ENCODE measurements around the gene F13A1.

F13A1 gene

DNA sequence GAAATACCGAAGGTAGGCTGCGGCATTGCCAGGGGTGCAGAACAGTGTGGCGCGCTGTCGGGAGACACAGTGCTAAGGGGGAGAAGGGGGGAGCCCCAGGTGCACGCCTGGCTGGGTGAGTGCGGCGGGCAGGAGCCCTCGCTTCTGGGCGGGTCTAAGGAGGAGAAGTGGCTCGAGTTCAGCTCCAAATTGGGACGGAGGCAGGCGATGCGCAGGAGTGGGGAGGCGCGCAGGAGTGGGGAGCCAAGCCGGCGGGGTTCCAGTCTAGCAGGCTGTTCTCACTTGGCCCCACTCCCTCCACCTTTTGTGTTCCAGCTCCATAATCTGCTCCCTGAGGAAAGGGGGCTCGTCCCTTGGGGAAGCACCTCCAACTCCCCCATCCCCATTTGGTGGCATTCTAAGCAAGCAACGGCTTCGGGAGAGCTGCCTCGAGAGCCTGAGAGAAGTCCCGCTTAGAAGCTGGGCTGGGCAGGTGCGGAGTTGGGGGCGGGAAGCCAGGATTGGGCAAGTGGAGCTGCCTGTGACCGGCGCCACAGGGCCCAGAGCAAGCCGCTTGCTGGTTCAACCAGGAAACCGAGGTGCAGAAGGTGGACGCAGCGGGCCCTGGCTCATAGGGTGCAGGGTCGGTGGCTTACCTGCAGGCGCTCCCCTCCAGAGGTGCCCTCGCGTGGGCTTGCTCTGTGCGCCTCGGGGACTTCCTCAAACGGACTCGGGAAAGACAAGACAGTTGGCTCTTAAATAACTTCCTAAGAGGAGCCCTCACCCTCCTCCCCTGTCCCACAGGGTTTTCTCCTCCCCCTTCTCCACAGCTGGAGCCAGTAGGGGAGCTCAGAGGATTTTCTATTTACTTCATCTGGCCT, at the start of gene F13A1:
Gene F13A1, minus strand, starts transcription at position 711 of the 860 bp plus-strand sequence. CDS start 1,998 bp downstream, outside the sequence.
- no peak for DNase-seq (ENCODE audit: low read depth in 2 of 2)

DNA sequence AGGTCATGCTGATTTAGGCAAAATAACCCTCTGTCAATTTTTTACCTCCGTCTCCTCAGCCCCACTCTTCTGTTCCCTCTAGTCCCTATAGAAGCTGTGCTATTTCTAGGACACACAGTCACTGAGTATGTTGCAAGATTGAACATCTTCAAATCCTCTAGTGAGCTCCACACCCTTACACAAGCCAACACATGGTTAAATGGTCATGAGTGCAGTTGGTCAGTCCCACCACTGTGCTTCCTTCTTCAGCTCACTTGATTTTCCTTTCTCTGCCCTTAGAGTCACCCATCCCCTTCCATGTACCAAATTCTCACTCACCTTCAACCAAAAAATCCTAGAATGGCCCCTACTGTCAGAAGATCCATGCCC, 48.2 kb upstream of the F13A1 start:
- DNase-seq (ENCODE audit: low read depth in 2 of 2), result no peak

GRCh38 chr6:6368040-6368683, 47.7 kb upstream of the F13A1 start:
- no peak for DNase-seq (ENCODE audit: low read depth in 2 of 2)

GRCh38 chr6:6366803-6367202, 46.3 kb upstream of the F13A1 start:
- DNase-seq (ENCODE audit: low read depth in 2 of 2), result no peak

- DNase-seq (ENCODE audit: low read depth in 2 of 2), result no peak
Measured at GRCh38 chr6:6365242-6365641, 44.8 kb upstream of the F13A1 start.

DNA sequence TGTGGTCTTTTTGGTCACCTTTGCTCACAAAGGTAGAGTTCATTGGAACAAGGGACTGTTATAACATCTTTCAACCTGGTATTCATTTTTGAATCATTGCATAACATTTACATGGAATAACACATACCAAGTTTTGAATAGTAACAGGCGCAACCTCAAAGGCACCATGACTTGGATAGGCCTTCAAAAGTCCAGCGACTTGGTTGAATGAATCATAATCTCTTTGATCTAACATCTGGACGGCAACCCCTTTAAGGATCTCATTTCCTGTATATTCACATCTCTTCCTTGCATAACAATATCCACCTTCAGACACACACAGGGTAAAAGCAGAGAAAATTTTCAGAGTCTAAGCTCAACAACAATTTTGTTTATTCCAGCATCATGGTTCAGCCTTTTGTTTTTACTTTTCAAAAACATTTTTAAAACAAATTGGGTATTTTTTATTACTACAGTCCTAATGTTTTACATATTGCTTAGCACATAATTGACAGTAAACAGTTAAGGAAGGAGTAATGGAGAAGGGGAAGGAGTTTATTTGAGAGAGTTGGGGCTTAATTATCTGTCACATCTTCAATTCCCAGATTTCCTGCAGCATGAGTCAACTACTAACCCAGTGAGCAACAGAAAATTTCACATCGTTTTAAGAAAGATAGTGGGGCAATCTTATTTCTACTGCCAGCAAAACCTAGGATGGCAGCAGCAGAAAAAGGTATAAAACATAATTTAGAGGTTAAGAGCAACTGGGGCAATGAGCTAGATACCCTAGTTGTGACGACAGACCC, 41.8 kb upstream of the F13A1 start:
- DNase-seq (ENCODE audit: low read depth in 2 of 2), result no peak

DNA sequence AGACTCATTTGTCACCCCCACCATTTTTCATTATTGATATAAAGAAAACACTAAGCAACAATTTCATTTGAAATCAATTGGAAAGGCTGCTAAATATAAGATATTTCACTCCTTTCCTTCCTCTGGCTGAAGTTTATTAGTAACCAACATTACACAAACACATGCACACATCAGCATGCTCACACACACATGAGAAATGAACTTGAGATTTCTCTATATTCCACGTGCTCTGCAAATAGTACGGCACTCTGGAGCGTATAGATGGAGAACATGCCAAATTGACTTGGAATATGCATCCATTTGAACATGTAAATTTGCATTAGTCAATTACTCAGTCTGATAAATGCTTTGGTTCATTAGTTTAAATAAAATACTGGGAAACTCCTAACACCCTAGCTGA, 37.1 kb upstream of the F13A1 start:
- DNase-seq (ENCODE audit: low read depth in 2 of 2), result no peak

DNA sequence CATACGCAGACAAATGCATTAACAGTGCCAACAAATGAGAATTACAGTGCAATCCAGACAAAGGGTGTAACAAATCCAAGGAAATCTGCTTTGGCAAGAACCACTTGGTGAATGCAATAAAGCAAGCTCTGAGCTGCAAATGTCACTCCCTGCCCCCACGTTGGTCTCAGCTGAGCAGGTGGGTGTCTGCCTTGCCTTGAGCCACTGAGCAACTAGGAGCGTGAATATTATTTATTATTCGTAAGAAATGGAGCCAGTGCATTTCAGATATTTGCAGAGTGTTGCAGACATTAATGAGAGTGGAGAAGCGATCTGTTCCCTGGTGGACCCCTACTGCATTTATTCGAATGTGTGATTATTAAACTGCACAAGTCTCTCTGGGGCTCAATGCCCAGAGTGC, 36.6 kb upstream of the F13A1 start:
- DNase-seq (ENCODE audit: low read depth in 2 of 2), result no peak

GRCh38 chr6:6352772-6353171, 32.3 kb upstream of the F13A1 start:
- no peak for DNase-seq (ENCODE audit: low read depth in 2 of 2)

GRCh38 chr6:6351511-6352025, 31.1 kb upstream of the F13A1 start:
- DNase-seq (ENCODE audit: low read depth in 2 of 2), result no peak

- DNase-seq (ENCODE audit: low read depth in 2 of 2), result no peak
Measured at GRCh38 chr6:6350696-6351095, 30.2 kb upstream of the F13A1 start.

DNA sequence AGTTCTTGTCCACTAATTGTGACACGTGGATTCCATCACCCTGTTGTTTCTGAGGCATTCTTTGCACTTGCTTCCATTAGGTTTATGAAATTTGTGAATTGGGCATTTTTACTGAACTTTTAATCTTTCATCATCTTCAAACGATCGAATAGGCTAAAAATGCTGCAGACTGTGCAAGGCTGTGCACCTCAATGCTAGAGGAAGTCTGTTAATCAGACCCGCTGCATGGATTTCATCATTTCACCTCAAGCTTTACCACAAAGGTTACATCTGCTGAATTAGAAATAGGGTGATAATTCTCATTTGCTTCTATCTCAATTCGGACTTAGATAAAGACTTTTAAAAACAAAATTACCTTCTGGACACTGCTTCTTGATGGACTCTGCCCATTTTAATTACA, 27.8 kb upstream of the F13A1 start:
- no peak for DNase-seq (ENCODE audit: low read depth in 2 of 2)

GRCh38 chr6:6346427-6347023, 26.1 kb upstream of the F13A1 start:
- DNase-seq (ENCODE audit: low read depth in 2 of 2), result no peak

DNA sequence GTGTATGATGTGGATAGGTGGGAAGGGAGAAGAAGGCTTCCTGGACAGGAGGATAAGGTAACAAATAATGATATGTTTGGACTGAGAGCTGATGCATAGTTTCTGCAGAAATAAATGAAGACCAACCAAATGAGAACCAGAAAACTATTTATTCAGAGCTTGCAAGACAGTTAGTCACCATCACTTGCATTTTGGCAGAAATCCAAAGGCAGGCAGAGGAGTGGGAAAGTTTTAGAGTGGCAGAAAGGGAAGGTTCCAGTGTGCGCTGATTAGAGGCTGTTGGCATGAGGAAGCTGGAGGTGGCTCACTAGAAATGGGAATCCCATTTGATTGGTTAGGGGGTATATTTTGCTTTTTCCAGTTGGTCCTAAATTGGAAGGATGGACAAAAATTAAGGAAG, 13.0 kb upstream of the F13A1 start:
- DNase-seq (ENCODE audit: low read depth in 2 of 2), result no peak

DNA sequence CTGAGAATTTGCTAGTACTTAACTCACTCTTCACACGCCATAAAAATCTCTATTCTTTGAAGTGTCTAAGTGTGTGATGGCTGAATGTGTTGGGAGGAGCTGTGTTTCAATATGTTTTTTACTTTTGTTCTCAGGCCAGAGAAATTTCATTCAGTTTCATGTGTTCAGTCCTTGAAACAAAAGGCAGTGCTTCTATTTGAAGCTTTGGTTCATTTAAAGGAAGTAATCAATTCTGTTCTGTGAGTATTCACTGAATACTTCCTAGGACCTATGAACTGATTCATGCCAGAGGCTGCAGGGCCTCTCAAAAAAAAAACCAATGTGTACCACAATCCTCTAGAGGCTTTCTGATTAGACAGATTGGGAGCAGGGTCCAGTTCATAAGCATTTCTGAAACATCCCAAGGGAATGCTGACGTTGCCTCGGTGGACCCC, 12.4 kb upstream of the F13A1 start:
- DNase-seq (ENCODE audit: low read depth in 2 of 2), result no peak

DNA sequence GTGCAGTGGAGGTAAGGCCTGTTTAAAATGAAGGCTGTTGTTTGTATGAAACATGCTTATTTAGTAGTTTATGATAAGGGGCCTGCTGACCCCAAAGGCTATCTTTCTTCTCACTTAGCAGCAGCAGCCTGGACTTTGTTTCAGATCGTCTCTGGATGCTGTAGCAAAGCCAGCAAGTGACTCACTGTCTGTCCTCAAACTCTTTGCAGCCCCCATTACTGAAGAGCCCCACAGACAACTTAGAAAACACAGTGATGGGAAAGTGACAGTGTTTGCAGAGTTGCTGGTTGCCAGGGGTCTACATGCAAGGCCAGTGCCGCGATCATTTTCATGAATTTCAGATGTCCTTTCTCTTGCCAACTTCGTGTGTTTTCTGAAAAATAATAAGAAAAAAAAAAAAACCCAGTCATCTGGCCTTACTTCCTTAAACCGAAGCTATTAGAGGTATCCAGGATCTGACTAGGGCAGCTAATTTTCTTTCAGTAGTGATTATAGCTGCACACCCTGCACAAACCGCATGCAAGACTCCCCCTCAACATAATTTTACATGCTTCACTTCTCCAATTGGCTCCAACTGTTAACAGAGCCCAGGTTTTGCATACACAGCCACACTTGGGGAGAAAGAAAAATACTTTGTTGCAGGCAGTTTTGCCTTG, 11.6 kb upstream of the F13A1 start:
- no peak for DNase-seq (ENCODE audit: low read depth in 2 of 2)

DNA sequence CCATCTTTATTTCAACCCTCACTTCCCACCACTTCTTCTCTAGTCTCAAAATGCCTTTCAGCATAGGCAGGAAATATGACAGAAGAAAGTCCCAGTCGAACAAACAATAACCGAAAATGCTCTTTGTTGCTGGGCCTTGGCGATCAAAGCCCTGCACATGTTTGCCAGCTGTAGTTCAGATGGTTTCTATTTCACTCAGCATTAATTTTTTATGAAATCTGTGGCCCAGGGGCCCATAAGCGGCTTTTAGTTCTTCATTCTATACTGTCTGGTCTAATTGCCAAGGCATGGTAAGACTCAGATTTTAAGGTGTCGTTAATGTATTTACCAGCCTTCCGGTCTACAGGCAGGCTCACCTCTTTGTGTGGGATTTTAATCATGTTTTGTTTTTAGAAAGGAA, 10.9 kb upstream of the F13A1 start:
- no peak for DNase-seq (ENCODE audit: low read depth in 2 of 2)

- no peak for DNase-seq (ENCODE audit: low read depth in 2 of 2)
Measured at GRCh38 chr6:6330407-6330806, 9.9 kb upstream of the F13A1 start.

DNA sequence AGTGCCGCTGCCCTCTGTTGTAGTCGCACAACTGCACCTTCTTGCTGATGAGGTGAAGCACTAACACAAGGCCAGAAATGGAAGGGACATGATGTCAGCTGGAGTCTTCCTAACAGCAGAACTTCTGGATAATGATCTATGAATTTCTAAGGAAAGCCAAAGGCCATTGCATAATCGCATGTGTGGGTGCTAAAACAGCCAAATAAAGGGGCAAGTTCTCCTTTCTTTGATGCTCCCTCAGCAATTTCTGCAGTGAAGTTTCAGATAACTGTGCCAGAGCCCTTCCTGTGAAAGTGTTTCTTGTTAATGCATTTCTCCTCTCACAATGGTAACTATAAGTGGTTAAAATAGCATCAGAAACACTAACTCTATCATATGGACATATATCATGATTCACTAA, 8.0 kb upstream of the F13A1 start:
- DNase-seq (ENCODE audit: low read depth in 2 of 2), result no peak

GRCh38 chr6:6323352-6323751, 2.9 kb upstream of the F13A1 start:
- DNase-seq (ENCODE audit: low read depth in 2 of 2), result no peak

DNA sequence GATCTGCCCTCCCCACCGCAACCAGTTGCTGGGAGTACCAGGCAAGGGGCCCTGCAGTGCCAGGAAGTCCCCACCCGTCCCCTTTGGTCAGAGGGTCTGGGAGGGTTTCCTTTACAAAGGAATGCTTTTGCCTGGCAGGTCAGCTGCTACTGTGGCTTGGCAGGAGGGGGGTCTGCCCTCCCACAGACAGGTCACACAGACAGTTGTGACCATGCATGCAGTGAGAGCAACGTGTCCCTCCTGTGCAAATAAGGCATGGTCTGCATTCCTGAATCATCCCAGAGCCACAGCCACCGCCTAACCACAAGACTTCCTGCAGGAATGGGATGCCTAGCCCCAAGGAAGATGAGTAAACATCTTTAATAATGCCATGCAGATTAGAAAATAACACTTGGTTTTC, 439 bp upstream of the F13A1 start:
- DNase-seq (ENCODE audit: low read depth in 2 of 2), result no peak
